Fibroblast of mammary gland (primary cell): ENCODE results near the gene TAB2.

Source experiments
- DNase-seq: peaks from one replicate; pipeline ENCODE4 v3.0.0-alpha.2; 2010; ENCODE audit warnings: low read depth
- H3K4me3 ChIP-seq: 2 replicates; pipeline ENCODE4 v1.5.1; 2011; ENCODE audit warnings: low read depth, mild to moderate bottlenecking, low read length, moderate library complexity; ENCODE audit not compliant: control insufficient read depth
- CTCF ChIP-seq: conservative IDR thresholded peaks from 2 replicates; pipeline ENCODE4 v1.5.1; 2011; ENCODE audit warnings: low read depth, low read length, inconsistent platforms; ENCODE audit not compliant: control insufficient read depth, insufficient read depth

Gene TAB2

GRCh38 chr6:149335924-149336608 lies 18.6 kb downstream of the TAB2 start:
- DNase-seq: peak; percentile 94
- no peak for TF ChIP-seq CTCF
- no peak overlapping the region for H3K4me3 ChIP-seq

GRCh38 chr6:149336609-149336928 lies 19.1 kb downstream of the TAB2 start:
- DNase-seq: no peak

GRCh38 chr6:149337320-149337719 lies 19.8 kb downstream of the TAB2 start:
- no peak for TF ChIP-seq CTCF
- H3K4me3 ChIP-seq: no peak overlapping the region
- DNase-seq: no peak

More at GRCh38 chr6:149336609-149336928, 19.1 kb downstream of the TAB2 start:
- no peak for TF ChIP-seq CTCF
- no peak overlapping the region for H3K4me3 ChIP-seq

- TF ChIP-seq CTCF: no peak
- DNase-seq: no peak
- H3K4me3 ChIP-seq: no peak overlapping the region
These were observed 22.7 kb downstream of the TAB2 start for GRCh38 chr6:149340200-149340599.

GRCh38 chr6:149342525-149342924 lies 25.0 kb downstream of the TAB2 start:
- DNase-seq: no peak
- no peak overlapping the region for H3K4me3 ChIP-seq
- no peak for TF ChIP-seq CTCF

GRCh38 chr6:149343501-149343900 lies 26.0 kb downstream of the TAB2 start:
- no peak for DNase-seq
- H3K4me3 ChIP-seq: no peak overlapping the region
- no peak for TF ChIP-seq CTCF

- no peak for DNase-seq
- H3K4me3 ChIP-seq: no peak overlapping the region
- TF ChIP-seq CTCF: no peak
These were observed 28.6 kb downstream of the TAB2 start for GRCh38 chr6:149346078-149346477.
